SK-MEL-5 (cell line): ENCODE measurements around the gene DLX1. TPM values are rescaled to one million over a fixed set of nuclear protein-coding genes. Genes with fewer than 3 reads are reported as not detected.

Source experiments
- DNase-seq: peaks from one replicate; pipeline ENCODE4 v3.0.0-alpha.2; 2016; ENCODE audit warnings: low read depth, low spot score
- in situ Hi-C: cut with HindIII; loops from 2 replicates; pipeline ENCODE4 v1.10.0; 2016; ENCODE audit warnings: low sequenced_read_pairs, high pct_unique_total_duplicates, low pct_unique_long_range_greater_than_20kb
- total RNA-seq: library from RNA; depleted of rRNA; stranded (reverse); fragments of >200 nt; shearing (Covaris generic); gene quantifications from 2 replicates; pipeline ENCODE4 v1.2.3, GENCODE V29; 2014

DLX1 gene
- total RNA-seq, 1 experiment from 2014 or later, result 3.6 TPM

- in situ Hi-C loops, result loop anchor here (25.0 kb wide), 1 partner anchor 131 kb away; no protein-coding TSS in a partner anchor
- no peak for DNase-seq
Measured at GRCh38 chr2:172092716-172093415, 7.6 kb downstream of the DLX1 start.

DNA sequence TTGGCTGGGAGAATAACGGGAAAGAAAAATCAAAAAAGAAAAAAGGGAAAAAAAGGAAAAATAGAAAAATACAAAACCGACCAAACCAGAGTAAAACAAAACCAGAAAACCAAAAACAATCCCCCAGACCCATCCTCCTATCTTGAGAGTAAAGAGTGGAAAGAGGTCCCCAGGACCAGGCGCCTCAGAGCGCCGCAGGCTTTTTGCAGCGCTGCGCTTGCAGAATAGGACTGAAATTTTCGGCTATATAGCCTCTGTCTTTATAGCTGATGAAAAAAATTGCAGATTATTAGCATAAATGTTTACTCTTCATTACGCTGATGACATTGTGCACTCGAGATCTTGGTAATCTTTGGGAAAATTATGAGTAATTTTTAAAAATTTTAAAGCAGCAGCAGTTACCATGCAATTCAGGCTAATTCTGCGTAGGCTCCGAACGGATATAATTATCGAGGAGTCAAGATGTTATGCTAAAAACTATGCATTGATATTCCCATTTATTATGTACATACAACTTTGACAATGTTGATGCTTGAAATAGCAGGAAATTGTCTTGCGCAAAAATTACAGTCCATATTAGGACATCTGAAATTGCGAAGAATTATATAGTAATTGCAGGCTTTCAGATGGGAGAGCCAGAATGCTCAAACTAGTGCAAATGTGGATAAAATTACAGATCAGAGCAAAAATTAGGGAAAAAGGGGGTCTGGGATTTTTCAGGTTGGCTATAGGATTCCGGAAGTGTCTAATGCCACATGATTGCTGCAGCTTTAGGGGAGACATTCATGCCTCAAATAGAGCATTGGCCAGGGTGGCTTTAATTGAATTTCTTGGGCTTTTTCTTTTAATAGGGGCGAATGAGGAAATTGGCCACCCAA, 8.3 kb downstream of the DLX1 start:
- in situ Hi-C loops, result loop anchor here (25.0 kb wide), 1 partner anchor 131 kb away; no protein-coding TSS in a partner anchor
- no peak for DNase-seq

GRCh38 chr2:172094294-172095145, 9.2 kb downstream of the DLX1 start:
- no peak for DNase-seq
- in situ Hi-C loops, result loop anchor here (25.0 kb wide), 1 partner anchor 132 kb away; no protein-coding TSS in a partner anchor

DNA sequence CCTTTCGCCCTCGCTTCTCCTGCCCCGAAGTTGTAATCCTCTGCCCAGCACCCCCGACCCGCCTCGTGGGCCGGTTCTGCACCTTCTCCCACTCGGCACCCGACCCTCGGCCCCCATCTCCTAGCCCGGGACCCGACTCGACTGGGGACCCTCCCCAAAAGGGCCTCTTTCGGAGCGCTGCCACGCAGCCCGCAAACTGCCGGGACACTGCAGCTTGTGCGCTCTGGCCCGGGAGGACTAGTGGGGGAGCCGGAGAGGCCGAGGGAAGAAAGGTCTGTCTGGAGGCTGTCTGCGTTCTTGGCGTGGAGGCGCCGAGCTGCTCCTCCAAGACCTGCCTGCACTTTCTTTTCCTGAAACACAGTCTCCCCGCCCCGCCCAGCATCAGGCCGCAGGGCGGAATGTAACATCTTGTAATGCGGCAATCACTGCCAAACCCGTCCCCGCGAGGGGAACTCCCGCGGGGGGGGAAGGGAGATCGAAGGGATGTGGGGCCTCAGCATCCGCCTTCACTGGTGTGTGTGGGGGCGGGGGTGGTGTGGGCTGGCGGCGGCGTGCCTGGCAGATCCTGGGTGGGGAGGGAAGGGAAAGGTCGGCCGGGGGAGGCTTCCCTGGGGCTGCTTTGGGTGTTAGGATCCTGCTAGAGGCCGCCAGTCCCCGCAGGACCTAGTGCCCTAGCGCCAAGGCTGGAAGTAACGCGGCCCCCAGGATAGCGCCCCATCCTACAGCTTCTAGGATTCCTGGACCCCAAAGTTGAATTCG, 10.0 kb downstream of the DLX1 start:
- peak; percentile 63 for DNase-seq
- in situ Hi-C loops, result loop anchor here (25.0 kb wide), 1 partner anchor 133 kb away; no protein-coding TSS in a partner anchor

- in situ Hi-C loops, result loop anchor here (25.0 kb wide), 1 partner anchor 134 kb away; no protein-coding TSS in a partner anchor
- DNase-seq, result no peak
Measured at GRCh38 chr2:172095905-172096625, 10.8 kb downstream of the DLX1 start.

DNA sequence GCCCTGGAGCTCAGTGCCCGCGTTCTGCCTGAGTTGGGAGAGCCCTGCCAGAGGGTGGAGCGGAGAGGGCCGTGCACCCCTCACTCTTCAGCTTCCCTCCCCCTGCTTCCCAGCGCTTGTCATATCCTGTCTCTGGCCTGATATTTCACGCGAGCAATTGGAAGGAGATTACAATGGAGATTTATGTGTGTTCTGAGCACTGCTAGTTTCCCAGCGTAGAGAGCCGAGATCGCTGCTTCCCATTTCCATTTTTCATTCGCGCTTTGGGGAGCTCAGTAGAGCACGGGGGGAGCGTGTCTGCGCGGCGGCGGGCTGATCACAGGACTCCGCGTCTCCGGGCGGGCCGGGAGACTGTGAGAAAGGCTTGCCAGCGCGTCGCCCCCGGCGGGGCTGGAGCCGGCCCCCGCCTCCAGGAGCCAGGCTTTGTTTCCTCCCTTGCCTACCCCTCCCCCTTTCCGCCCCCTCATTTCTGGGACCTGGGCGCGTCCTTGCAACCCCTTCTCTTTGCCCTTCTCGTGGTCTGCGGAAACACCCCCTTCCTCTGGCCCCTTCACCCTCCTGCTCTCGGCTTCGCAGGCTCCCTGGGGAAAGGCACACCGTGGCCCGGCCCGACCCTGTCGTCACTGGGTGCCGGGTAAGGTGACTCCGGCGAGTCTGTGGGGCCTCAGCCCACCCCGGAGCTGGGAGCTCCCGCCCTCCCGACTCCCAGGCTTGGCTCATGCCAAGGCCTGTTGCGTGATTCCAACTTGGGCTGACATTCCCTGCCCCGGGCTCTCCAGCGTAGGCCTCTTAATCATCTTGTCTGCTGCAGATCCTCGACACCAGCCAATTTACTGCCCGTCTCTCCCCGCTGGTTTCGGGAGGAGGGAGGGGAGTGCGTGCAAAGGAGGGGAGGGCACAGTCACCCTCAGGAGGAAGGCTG, 11.6 kb downstream of the DLX1 start:
- in situ Hi-C loops, result loop anchor here (25.0 kb wide), 1 partner anchor 135 kb away; no protein-coding TSS in a partner anchor
- DNase-seq, result peak; percentile 70

DNA sequence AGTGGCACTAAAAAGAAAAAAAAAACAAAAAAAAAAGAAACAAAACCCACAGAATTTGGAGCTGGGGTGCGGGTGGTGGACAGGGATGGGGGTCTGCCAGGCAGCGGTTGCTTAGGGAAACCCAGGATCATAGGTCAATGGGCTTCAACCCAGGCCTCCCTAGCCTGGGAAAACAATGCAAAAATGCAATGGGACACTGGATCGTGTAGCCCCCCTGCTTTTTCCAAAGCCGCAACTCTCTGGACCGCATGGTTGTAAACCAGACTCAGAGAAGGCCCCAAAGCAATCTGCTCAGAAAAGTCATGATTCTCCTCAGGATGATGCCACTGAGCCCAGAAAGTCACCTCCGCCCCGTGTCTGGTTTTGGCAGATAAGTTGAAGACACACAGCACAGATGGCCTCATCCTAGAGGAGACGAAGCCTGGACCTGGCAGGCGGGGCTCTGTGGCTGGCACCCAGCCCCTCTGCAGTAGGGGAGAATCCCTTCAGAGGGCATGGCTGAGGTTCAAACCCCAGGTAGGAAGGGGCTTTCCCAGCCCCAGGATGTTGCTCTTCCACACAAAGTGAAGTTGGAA, 12.3 kb downstream of the DLX1 start:
- in situ Hi-C loops, result loop anchor here (25.0 kb wide), 1 partner anchor 135 kb away; no protein-coding TSS in a partner anchor
- no peak for DNase-seq

DNA sequence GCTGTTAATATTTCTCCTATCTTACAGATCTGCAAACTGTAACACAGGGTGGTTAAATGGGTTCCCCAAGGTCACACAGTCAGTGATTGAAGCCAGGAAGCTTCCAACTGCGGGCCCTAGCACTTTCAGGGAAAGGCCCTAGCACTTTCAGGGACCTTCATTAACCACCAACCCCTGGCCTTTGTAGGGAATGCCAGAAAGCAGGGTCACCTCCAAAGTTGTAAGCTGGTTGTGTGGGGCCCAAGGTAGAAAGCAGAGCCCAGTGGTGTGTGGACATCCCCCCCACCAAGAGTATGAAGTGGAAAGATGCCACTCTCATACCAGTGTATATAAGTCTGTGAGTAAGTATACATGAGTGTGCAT, 13.0 kb downstream of the DLX1 start:
- DNase-seq, result no peak
- in situ Hi-C loops, result loop anchor here (25.0 kb wide), 1 partner anchor 136 kb away; no protein-coding TSS in a partner anchor

- in situ Hi-C loops, result loop anchor here (25.0 kb wide), 1 partner anchor 137 kb away; no protein-coding TSS in a partner anchor
- DNase-seq, result peak; percentile 50
Measured at GRCh38 chr2:172098650-172099471, 13.6 kb downstream of the DLX1 start.

- in situ Hi-C loops, result loop anchor here (25.0 kb wide), 1 partner anchor 137 kb away; no protein-coding TSS in a partner anchor
- no peak for DNase-seq
Measured at GRCh38 chr2:172099472-172100079, 14.3 kb downstream of the DLX1 start.

- DNase-seq, result no peak
- in situ Hi-C loops, result no loop called here
Measured at GRCh38 chr2:172100080-172100934, 15.0 kb downstream of the DLX1 start.

DNA sequence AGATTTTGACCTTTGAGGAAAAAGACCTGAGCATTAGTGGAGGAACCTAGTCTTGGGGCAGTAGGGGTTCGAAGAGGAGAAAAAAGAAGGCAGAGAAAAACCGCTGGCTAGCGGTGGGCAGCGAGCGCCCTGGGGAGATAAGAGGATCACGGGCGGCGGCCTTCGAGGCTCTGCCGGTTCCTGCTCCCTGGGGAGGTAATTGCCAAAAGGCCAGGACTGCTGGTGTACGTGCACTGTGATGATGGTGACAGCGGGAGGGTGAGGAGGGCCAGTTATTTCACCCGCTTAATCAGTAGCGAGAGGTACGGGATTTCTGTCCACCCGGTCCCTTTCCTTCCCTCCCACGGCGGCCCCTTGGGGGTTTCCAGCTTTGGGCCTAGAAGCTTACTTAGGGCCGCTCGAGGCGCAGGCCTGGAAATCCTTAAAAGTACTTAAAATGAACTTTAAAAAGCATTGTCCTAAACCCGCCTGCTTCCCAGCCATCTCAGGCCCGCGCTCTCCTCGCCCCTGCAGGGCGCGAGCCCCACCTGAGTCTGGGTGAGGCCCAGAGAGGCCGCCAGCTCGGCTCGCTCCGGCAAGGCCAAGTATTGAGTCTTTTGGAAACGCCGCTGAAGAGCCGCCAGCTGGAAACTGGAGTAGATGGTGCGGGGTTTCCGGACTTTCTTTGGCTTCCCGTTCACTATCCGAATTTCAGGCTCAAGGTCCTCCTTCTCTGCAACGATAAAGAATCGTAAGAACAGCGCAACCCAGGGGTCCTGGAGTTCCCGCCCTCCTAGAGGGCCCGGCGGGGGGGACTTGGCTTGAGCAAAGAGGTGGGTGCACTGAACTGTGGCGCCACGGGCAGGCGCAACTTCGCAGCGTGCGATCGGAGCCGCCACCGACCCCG, 15.9 kb downstream of the DLX1 start:
- peak; percentile 13 for DNase-seq
- in situ Hi-C loops, result no loop called here
